OCI-LY1 (cell line): ENCODE measurements around the gene DCHS1.

Source experiments
- H2AFZ ChIP-seq: fragments of 200-600 bp; sonication (generic), shearing (Covaris generic); 2 replicates; pipeline ENCODE4 v1.6.0; 2014; ENCODE audit warnings: antibody characterized with exemption, mild to moderate bottlenecking, low read length
- H3F3A ChIP-seq: fragments of 200-600 bp; sonication (generic), shearing (Covaris generic); 2 replicates; pipeline ENCODE4 v1.6.0; 2014; ENCODE audit warnings: mild to moderate bottlenecking, antibody characterized with exemption, low read length, moderate library complexity; ENCODE audit not compliant: insufficient read depth
- H3K27ac ChIP-seq: fragments of 200-600 bp; sonication (generic); 2 replicates; pipeline ENCODE4 v1.5.1; 2014; ENCODE audit warnings: low read length, mixed run types, mild to moderate bottlenecking, low read depth; ENCODE audit not compliant: poor library complexity, severe bottlenecking
- H3K27me3 ChIP-seq: fragments of 200-600 bp; sonication (generic); 2 replicates; pipeline ENCODE4 v1.6.0; 2014; ENCODE audit warnings: antibody characterized with exemption, mild to moderate bottlenecking, low read length, moderate library complexity; ENCODE audit not compliant: insufficient read depth
- H3K36me3 ChIP-seq: fragments of 200-600 bp; sonication (generic); 2 replicates; pipeline ENCODE4 v1.6.1; 2014; ENCODE audit warnings: mild to moderate bottlenecking, antibody characterized with exemption, low read length, moderate library complexity, mixed read lengths; ENCODE audit not compliant: insufficient read depth
- H3K4me1 ChIP-seq: fragments of 200-600 bp; sonication (generic); 2 replicates; pipeline ENCODE4 v1.5.1; 2014; ENCODE audit warnings: mild to moderate bottlenecking, low read length, moderate library complexity; ENCODE audit not compliant: insufficient read depth, severe bottlenecking
- H3K4me2 ChIP-seq: fragments of 200-600 bp; sonication (generic), shearing (Covaris generic); 2 replicates; pipeline ENCODE4 v1.6.1; 2014; ENCODE audit warnings: low read length
- H3K4me3 ChIP-seq: fragments of 200-600 bp; sonication (generic); 2 replicates; pipeline ENCODE4 v1.5.1; 2014; ENCODE audit warnings: low read length, low read depth, mild to moderate bottlenecking, mixed read lengths; ENCODE audit not compliant: poor library complexity, severe bottlenecking
- H3K79me2 ChIP-seq: fragments of 200-600 bp; shearing (Covaris generic); 2 replicates; pipeline ENCODE4 v1.6.1; 2016; ENCODE audit warnings: mixed run types, low read length, mixed read lengths; ENCODE audit not compliant: insufficient read depth
- H3K9ac ChIP-seq: fragments of 200-600 bp; sonication (generic), shearing (Covaris generic); 2 replicates; pipeline ENCODE4 v1.6.1; 2014; ENCODE audit warnings: mild to moderate bottlenecking, low read length, mixed read lengths
- H3K9me2 ChIP-seq: fragments of 200-600 bp; sonication (generic), shearing (Covaris generic); 2 replicates; pipeline ENCODE4 v1.6.1; 2014; ENCODE audit warnings: low read depth, mild to moderate bottlenecking, low read length, mixed read lengths
- H3K9me3 ChIP-seq: fragments of 200-600 bp; shearing (Covaris generic); 2 replicates; pipeline ENCODE4 v1.6.1; 2014; ENCODE audit warnings: low read length, mixed read lengths
- H4K20me1 ChIP-seq: fragments of 200-600 bp; sonication (generic), shearing (Covaris generic); 2 replicates; pipeline ENCODE4 v1.6.0; 2016; ENCODE audit warnings: mild to moderate bottlenecking, low read length; ENCODE audit not compliant: insufficient read depth
- EZH2 ChIP-seq: fragments of 200-600 bp; sonication (generic), shearing (Covaris generic); IDR thresholded peaks from 2 replicates; pipeline ENCODE4 v1.8.0; 2017; ENCODE audit warnings: borderline replicate concordance, mixed run types, mild to moderate bottlenecking, antibody characterized with exemption, low read length, moderate library complexity, mixed read lengths
- TF ChIP-seq, protein P1 (sequence below): fragments of 200-600 bp; sonication (generic), shearing (Covaris generic); IDR thresholded peaks from 2 replicates; pipeline ENCODE4 v1.5.1; 2017; ENCODE audit warnings: mild to moderate bottlenecking, antibody characterized with exemption, low read length, moderate library complexity, mixed read lengths

DCHS1 gene

DNA sequence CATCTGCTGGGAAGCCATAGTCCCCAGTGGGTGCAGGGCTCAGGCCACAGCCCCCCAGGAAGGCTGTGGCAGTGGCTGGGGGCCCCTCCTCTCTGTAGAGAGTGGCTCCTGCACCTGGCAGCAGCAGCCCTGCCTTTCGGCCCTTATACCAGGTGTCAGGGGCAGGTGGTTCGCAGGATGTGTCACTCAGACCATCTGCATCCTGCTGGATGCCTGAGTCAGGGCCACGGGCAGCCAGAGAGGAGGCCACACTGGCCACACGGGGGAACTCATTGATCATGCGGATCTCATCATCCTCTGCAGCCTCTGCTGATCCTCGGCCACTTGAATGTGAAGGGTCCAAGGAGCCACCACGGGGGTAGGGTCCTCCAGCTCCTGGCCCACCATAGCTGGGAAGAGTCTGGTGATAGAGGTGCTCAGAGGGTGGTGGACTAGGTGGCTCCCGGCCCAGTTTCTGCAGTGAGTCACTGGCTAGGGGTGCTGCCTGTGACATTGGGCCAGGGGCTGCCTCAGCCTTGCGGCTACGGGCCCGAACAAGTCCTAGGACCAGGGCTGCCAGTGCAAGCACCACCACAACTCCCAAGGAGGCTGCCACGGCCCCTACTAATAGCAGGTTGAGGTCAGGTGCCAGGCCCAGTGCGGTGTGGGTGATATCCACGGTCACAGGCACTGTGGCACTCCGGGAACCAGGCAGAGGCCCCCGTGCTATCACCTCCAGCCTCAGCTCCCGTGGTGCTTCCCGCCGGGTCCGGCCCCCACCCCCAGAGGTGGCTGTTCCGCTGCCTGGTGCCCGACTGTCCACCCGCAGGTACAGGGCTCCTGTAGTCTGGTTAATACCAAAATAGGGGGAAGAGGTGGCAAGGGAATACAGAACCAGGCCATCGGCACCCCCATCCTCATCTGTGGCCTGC, 33.1 kb downstream of the DCHS1 start:
- Histone ChIP-seq H3K9me2 (no peaks in the 10 kb centered on the region), H3K79me2 (no peaks in the 10 kb centered on the region), H3F3A (no peaks in the 10 kb centered on the region), H3K36me3 (no peaks in the 10 kb centered on the region), H3K27ac (no peak overlapping the region), H4K20me1 (no peaks in the 10 kb centered on the region), H3K4me3 (no peak overlapping the region), H3K9me3 (no peaks in the 10 kb centered on the region), H3K4me2 (no peak overlapping the region), H2AFZ (no peak overlapping the region), H3K4me1 (peaks cover 21% of the 10 kb centered on the region), H3K9ac (no peak overlapping the region), H3K27me3 (0 out of 2 replicates have a peak, but pooled peaks cover 4% of the 10 kb centered on the region)
- TF ChIP-seq, protein P1, sequence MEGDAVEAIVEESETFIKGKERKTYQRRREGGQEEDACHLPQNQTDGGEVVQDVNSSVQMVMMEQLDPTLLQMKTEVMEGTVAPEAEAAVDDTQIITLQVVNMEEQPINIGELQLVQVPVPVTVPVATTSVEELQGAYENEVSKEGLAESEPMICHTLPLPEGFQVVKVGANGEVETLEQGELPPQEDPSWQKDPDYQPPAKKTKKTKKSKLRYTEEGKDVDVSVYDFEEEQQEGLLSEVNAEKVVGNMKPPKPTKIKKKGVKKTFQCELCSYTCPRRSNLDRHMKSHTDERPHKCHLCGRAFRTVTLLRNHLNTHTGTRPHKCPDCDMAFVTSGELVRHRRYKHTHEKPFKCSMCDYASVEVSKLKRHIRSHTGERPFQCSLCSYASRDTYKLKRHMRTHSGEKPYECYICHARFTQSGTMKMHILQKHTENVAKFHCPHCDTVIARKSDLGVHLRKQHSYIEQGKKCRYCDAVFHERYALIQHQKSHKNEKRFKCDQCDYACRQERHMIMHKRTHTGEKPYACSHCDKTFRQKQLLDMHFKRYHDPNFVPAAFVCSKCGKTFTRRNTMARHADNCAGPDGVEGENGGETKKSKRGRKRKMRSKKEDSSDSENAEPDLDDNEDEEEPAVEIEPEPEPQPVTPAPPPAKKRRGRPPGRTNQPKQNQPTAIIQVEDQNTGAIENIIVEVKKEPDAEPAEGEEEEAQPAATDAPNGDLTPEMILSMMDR = no peak
- TF ChIP-seq EZH2 = no peak

DNA sequence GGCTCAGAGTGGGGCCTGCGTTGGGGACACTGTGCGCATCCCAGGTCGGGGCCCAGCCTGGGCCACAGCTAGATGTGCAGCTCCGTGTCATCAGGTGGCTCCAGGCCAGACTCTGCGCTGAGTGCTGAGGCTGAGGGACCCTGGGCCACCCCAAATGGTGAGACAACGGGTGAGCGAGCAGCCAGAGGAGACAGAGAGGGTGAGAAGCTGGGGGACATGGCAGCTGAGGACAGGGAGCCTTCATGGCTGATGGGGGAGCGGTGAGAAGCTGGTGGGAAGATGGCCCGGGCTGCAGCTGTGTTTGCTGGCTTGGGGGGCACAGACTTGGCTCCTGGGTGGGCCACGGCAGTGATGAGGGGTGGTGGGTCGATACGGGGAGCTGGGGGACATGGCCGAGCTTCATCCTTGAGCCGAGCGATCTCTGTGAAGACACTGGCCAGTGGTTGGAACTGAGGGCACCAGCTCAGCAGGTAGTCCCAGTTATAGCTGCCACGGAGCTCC, 33.8 kb downstream of the DCHS1 start:
- H3K9me2 ChIP-seq = no peaks in the 10 kb centered on the region
- H3K27me3 ChIP-seq = 0 out of 2 replicates have a peak, but pooled peaks cover 4% of the 10 kb centered on the region
- no peak overlapping the region for H3K27ac ChIP-seq
- no peak for TF ChIP-seq EZH2
- TF ChIP-seq, protein P1 = no peak
- no peaks in the 10 kb centered on the region for H4K20me1 ChIP-seq
- no peak overlapping the region for H3K9ac ChIP-seq
- no peaks in the 10 kb centered on the region for H3F3A ChIP-seq
- no peaks in the 10 kb centered on the region for H3K36me3 ChIP-seq
- peaks cover 19% of the 10 kb centered on the region for H3K4me1 ChIP-seq
- no peaks in the 10 kb centered on the region for H3K9me3 ChIP-seq
- H3K79me2 ChIP-seq = no peaks in the 10 kb centered on the region
- no peak overlapping the region for H3K4me3 ChIP-seq
- no peak overlapping the region for H3K4me2 ChIP-seq
- no peak overlapping the region for H2AFZ ChIP-seq

DNA sequence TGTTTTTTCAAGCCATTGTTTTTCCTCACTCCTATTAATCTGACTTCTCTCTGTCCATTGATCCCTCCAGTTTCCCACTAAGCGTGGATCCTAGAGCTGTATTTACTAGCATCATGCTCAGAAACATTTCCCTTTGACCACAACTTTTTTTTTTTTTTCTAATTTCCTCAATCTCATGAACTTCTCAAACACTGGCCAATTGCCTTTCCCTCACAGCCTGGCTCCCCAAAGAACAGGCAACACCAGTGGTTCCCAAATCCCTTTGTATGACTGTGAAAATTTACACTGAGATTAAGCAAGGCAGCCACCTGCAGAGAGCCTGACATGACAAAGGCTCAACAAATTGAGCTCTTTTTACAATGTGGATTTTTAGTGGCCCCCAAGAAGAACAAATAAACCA, 35.0 kb downstream of the DCHS1 start:
- peaks cover 19% of the 10 kb centered on the region for H3K4me1 ChIP-seq
- 0 out of 2 replicates have a peak, but pooled peaks cover 4% of the 10 kb centered on the region for H3K27me3 ChIP-seq
- no peak overlapping the region for H3K4me2 ChIP-seq
- 0 out of 2 replicates have a peak, but pooled peaks cover 2% of the 10 kb centered on the region for H3K36me3 ChIP-seq
- H3K9me3 ChIP-seq = no peaks in the 10 kb centered on the region
- no peak overlapping the region for H3K4me3 ChIP-seq
- no peak overlapping the region for H3K27ac ChIP-seq
- no peaks in the 10 kb centered on the region for H3K79me2 ChIP-seq
- H4K20me1 ChIP-seq = no peaks in the 10 kb centered on the region
- no peaks in the 10 kb centered on the region for H3F3A ChIP-seq
- H2AFZ ChIP-seq = no peak overlapping the region
- H3K9ac ChIP-seq = no peak overlapping the region
- TF ChIP-seq, protein P1 = no peak
- TF ChIP-seq EZH2 = no peak
- no peaks in the 10 kb centered on the region for H3K9me2 ChIP-seq
